Choroid plexus epithelial cell (primary cell): ENCODE data around the gene KCNG4.
A peak's percentile ranks its signal among the peaks of the same experiment; 100 is the strongest.

Source experiments
- DNase-seq: peaks from one replicate; pipeline ENCODE4 v3.0.0-alpha.2; 2010; ENCODE audit warnings: low read depth
- H3K4me3 ChIP-seq: 2 replicates; pipeline ENCODE4 v1.5.1; 2011; ENCODE audit warnings: low read depth, mild to moderate bottlenecking, control low read depth, low read length, moderate library complexity
- TF ChIP-seq, protein P1 (sequence below): conservative IDR thresholded peaks from 2 replicates; pipeline ENCODE4 v1.5.1; 2011; ENCODE audit warnings: low read depth, mild to moderate bottlenecking, control low read depth, inconsistent platforms, low read length, moderate library complexity

Gene KCNG4

DNA sequence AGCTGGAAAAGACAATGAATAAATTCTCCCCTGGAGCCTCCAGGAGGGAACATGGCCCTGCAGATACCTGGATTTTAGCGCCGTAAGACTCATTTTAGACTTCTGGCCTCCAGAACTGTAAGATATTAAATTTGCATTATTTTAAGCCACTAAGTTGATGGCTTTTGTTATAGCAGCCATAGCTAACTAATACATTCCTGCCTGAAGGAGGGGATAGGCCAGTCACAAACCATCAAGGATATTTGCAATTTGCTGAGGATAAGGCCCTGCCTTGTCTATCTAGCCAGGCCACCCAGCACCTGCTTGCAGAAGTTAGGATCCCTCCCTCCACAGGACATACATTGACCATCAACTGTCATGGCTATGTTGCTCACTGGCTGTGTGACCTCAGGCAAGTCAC is 4.9 kb upstream of the KCNG4 start:
- TF ChIP-seq, protein P1, sequence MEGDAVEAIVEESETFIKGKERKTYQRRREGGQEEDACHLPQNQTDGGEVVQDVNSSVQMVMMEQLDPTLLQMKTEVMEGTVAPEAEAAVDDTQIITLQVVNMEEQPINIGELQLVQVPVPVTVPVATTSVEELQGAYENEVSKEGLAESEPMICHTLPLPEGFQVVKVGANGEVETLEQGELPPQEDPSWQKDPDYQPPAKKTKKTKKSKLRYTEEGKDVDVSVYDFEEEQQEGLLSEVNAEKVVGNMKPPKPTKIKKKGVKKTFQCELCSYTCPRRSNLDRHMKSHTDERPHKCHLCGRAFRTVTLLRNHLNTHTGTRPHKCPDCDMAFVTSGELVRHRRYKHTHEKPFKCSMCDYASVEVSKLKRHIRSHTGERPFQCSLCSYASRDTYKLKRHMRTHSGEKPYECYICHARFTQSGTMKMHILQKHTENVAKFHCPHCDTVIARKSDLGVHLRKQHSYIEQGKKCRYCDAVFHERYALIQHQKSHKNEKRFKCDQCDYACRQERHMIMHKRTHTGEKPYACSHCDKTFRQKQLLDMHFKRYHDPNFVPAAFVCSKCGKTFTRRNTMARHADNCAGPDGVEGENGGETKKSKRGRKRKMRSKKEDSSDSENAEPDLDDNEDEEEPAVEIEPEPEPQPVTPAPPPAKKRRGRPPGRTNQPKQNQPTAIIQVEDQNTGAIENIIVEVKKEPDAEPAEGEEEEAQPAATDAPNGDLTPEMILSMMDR: no peak
- H3K4me3 ChIP-seq: no peak overlapping the region
- no peak for DNase-seq

DNA sequence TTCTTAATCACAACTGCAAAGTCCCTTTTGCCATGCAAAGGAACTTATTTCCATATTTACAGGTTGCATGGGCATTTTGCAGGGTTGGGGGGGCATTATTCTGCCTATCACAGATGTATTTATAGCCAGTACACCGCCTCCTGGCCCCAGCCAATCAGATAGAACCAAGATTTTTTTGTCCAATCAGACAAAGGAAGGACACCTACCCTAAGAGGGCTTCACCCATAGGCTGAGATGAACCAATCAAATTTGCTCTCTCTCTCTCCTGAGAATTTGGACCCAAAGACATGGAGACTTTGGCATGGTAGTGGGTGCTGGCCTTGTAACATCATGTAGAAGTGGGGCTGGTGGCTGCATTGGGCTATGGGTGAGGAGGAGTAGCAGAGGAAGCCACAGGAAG is 3.9 kb upstream of the KCNG4 start:
- DNase-seq: no peak
- TF ChIP-seq, protein P1: no peak
- no peak overlapping the region for H3K4me3 ChIP-seq

DNA sequence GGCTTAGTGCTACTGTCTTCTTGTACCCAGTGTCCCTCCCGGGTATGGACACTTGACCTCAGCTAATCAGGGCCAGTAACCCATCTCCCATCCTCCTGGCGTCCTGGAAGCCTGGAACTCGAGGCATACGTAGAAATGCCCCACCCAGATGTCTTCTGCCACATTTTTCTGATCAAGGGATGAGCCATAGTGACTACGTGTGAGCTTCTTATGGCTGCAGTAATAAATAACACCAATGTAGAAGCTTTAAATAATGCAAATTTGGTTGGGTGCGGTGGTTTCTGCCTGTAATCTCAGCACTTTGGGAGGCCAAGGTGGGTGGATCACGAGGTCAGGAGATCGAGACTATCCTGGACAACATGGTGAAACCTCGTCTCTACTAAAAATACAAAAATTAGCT is 3.0 kb upstream of the KCNG4 start:
- TF ChIP-seq, protein P1: no peak
- no peak for DNase-seq
- no peak overlapping the region for H3K4me3 ChIP-seq

DNA sequence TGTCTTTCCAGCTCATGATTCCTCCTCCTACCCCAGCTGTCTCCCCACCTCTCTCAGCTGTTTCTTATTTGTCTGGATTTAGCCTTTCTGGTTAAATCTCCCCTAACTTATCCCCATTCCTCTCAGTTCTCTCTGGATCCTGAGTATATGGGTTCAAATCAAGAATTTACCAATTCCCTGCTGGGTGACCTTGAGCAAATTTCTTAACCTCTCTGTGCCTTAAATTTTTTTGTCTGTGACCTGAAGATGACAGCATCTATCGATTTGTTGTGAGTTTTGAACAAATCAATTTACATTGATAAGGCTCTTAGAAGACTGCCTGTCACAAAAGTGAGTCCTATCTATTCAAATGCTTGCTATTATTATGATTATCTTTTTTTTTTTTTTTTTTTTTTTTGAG is 2.0 kb upstream of the KCNG4 start:
- H3K4me3 ChIP-seq: no peak overlapping the region
- no peak for DNase-seq
- TF ChIP-seq, protein P1: no peak

DNA sequence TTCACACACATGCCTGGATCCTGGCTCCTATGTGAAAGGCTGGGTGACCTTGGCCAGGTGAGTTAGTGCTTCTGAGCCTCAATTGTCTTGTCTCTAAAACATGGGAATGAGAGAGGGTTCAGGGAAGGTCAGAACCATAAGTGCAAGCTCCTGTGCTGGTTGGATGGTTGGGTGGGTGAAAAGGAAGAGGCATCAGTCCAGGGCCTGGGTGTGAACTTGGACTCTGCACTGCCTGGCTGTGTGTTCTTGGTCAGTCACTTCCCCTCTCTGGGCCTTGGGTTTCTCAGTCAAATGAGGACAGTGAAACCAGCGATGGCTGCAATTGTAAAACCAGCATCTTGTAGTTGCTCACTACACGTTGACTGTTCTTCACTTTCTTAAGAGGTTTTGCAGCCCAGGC is 643 bp upstream of the KCNG4 start:
- TF ChIP-seq, protein P1: no peak
- DNase-seq: no peak
- H3K4me3 ChIP-seq: no peak overlapping the region

DNA sequence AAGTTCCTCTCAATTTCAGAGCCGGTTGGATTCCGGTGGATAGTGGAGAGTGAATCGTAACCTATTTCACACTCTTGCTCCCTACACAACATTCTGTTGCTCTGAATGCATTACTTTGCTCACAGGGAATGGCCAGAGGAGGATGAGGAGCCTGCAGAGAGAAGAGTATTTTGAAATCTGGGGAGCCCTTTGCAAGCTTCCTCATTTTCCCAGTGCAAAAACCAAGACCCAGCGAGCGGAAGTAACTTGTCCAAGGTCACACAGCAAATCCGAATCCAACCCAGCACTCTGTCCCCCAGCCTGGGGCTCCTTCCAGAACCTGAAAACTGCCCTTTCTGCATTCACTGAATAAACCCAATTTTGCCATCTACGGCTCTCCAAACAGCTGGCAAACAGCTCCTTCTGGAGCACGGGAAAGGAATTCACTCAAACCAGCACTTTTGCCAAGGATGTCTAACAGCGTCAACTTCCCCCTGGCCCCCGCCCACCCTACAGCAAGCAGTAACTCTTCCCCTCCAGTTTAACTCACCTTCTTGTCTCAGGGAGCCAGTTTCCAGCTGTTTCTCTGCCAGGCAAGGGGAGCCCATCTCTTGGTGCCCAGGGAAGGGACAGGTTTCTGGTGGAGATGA is 557 bp downstream of the KCNG4 start:
- TF ChIP-seq, protein P1: peak; percentile 13
- no peak for DNase-seq
- H3K4me3 ChIP-seq: no peak overlapping the region

DNA sequence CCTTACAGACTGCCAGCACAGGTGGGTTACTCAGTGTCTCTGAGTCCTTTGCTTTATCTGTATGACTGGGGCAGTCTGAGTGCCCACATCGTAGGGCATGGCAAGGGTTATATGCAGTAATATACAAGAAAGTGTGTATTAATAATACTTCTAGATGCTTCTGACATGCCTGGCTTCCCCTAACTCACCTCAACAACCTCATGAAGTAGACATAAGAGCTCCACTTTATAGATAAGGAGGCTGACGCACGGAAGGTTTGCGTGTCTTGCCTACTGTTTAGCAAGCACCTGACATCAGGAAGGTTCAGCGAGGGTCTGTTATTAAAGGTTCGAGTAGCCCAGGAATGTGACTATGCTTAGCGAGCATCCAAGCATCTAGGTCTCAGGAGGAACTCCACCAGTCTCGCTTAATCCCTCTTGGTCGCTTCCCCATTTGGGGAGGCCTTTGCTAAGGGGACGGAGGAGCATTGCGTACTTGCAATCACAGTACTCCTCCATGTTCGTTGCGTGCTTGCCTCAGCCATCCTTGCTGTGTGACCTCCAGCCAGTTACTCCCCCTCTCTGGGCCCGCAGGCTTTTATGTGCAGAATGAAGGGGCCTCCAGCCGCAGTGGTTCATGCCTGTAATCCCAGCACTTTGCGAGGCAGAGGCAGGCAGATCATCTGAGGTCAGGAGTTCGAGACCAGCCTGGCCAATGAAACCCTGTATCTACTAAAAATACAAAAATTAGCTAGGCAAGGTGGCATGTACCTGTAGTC is 1.6 kb downstream of the KCNG4 start:
- no peak overlapping the region for H3K4me3 ChIP-seq
- TF ChIP-seq, protein P1: no peak
- no peak for DNase-seq
